GM18526 (cell line): ENCODE results near the gene BMAL1.

Experiments used
- POLR2A ChIP-seq: IDR thresholded peaks from 3 replicates; pipeline ENCODE4 v1.6.1; 2011; ENCODE audit not compliant: insufficient read length; ENCODE audit errors: extremely low read depth

BMAL1 gene

DNA sequence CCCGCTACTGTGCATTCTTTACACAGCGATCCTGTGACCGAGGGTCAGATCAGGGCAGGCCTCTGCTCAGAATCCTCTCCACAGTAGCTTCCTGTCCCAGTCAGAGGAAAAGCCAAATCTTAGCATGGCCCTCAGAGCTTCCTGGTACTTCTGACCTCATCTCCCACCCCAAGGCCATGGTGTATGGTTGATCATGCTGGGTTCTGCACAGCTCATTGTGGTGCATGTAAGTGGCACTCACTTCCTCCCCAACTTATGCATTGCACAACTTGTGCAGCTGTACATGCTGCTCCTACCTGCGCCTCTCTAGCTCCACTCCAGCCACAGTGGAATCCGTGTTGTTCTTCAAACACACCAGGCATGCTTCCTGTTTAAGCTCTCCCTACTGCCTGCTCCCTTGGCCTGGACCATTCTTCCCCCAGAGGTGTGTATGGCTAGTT is 20.3 kb downstream of the BMAL1 start:
- TF ChIP-seq POLR2A, result no peak

DNA sequence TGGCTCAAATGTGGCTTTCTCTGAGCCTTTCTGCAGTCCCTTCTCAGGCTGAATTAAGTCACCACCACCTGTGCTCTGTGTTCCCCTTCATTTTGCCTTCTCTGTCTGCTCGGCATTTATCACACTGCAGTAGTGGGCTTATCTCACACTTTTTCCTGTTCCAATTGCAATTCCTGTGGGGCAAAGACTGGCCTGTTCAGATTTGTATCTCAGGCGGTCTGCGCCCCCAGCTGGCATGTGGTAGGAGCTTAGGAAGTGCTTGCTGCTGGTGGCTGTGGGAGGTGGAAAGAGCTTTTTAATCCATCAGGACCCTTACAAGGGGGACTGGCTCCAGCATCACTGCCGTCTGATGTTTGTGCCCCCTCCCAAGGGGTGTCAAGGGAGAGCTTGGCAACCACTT is 21.2 kb downstream of the BMAL1 start:
- no peak for TF ChIP-seq POLR2A

DNA sequence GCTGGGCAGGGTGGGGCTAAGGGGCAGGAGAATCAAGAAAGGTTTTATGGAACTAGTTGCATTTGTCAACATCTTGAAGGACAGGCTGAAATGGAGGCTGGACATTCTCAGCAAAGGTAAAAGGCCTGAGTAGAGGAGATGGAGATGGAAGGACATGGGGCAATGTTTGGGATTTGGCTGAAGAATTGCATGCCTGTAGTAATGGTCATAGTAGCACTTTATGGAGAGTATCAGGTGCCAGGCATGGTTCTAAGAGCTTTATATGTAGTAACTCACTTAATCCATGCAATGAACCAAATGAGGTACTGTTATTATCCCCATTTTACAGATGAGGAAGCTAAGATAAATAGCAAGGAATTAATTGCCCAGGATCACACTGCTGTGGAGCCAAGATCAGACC is 23.9 kb downstream of the BMAL1 start:
- TF ChIP-seq POLR2A, result no peak

DNA sequence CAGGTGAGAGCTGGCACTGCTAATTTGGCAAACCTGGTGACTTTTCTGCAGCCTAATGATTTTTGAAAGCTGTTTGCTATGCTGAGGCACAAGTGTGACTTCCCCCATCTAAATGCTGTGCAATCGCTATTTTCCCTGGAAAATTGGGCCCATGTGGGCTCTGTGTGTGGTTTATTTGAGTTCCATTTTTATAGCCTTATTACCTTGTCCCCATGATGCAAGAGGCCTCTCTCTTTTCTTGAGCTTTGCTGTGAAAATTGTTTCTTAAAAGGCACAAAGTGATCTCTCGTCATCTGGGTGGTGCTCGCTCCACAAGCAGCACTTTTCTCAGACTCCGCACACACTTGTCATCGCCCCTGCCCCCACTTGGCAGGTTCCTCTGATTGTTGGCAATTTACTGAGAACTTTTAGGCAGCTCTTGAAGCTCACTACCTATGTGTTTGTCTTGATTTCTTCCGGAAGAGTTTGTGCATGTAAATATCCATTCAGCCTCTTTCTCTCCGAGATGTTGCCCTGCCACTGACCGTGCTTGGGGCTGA is 24.9 kb downstream of the BMAL1 start:
- no peak for TF ChIP-seq POLR2A

DNA sequence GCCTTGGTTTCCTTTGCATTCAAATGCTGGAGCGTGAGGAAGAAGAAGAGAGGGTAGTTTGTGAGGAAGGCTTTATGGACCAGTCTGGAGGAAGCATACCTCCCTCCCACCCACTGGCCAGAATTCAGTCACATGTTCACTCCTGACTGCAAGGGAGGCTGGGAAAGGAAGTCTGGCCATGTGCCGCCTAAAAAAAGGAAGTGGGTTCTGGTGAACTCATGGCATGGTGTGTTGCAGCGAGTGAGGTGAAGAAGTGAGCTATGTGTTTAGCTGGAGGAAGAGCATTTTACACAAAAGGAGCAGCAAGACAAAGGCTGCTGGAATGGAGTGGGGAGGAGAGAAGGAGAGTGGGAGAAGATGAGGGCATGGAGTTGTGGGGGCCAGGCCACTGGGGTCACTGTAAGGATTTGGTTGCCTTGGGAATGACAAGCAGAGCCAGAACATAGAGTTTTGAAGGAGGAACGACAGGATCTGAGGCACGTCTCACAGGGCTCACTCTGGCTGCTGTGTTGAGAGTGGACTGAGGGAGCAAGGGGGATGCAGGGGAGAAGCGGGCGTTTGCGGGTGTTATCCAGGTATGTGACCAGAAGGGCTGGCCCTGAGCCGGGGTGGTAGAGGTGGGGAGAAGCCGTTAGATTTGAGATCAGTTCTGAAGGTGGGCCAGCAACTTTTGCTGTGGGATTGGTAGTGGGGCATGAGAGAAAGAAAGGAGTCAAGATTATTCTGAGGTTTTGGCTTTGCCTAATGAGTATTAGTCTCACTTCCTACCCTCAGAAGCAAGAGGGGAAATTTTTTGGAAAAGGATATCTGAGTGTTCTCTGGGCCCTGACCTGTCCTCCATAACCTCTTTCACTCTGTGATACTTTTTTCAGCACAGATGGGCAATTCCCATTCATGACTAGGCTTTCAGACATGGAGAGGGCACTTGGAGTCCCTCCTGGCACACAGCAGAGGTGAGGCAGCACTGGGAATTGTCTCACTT is 26.4 kb downstream of the BMAL1 start:
- TF ChIP-seq POLR2A, result no peak

DNA sequence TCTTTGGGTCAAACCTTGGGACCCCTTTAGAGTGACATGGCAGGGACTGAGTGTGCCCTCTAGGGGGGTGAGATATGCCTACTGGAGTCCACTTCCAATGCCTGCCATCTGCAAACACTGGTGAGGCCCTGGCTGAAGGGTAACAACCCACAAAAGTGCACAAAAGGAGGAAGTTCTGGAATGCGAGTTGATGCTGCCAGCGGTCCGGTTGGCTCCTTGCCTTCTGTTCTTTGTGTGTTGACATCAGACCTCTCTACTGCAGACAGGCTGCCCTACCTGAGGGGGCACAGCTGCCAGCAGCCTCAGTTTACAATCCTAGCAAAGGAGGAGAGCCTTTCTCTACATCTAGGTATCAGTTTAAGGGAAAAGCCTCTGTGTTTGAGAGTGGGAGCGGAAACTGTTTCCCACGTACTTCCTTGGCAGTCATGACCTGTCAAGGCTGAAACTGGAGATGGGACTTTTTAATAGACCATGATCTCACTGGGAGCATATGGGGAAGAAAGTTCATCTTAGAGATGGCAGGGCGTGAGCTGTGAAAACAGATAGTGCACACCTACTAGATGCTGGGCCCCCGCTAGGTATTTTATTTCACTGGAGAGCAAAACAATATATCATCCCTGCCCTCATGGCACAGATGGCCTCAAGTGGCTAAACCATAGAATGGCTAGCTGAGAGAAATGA is 27.2 kb downstream of the BMAL1 start:
- no peak for TF ChIP-seq POLR2A

DNA sequence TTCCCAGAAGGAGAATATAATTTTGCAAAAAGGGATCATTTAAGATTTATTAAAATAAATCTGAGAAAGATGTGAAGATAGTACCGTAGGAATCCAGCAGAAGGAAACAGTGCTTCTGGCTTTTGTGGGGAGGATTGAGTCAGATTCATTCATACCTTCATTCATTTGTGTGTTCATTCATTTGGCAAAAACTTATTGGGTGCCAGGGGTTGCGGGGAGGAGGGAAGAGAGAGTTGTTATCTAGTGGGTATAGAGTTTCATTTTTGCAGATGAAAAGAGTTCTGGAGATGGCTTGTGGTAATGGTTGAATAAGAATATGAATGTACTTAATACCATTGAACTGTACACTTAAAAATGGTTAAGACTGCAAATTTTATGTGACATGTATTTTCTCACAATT is 31.1 kb downstream of the BMAL1 start:
- no peak for TF ChIP-seq POLR2A

DNA sequence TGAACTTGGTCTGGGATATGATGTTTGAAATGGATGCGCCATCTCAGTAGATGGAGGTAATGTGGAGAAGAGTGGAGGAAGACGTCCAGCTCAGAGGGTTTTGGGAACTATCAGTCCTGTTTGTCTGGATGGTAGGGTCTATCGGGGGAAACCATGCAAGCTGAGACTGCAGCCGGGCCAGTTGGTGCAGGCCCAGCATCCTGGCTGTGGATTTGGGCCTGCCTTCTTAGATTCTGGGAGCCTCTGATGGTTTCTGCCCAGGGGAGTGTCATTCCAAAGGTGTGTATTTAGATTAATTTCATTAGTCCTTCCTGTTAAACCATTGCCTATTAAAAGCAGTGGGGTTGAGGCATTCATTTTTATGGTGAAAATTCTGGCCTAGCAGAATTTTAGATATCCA is 31.6 kb downstream of the BMAL1 start:
- no peak for TF ChIP-seq POLR2A

DNA sequence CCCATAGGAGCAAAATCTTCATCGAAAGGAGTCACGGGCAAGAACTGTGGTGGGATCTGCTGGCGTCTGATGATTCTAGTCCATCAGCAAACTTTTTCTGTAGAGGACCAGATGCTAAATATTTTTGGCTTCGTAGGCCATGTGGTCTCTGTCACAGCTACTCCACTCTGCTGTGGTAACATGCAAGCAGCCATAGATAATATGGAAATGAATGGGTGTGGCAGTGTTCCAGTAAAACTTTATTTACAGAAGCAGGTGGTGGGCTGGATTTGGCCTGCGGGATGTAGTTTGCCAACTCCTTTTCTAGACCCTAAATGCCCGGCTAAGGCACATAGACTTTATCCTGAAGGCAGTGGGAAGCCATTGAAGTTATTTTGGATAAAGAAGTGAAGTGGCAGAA is 32.9 kb downstream of the BMAL1 start:
- no peak for TF ChIP-seq POLR2A

DNA sequence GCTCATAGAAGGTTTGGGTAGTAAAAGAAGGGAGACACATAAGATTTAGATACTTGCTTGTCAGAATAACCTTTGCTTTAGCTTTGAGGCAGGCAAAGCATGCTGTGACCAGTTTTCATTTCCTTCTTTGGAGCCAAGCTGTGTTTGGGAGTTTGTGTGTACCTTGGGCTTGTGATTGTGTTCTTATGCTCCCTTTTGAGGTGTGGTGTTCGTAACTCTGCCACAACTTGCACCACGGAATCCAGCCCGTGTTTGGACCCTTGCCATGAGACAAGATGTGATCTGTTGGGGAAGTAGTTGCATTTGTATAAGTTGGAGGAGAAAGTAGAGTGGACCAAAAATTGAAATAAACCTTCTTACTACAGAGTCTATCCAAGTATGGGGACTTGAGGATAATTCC is 34.0 kb downstream of the BMAL1 start:
- no peak for TF ChIP-seq POLR2A

DNA sequence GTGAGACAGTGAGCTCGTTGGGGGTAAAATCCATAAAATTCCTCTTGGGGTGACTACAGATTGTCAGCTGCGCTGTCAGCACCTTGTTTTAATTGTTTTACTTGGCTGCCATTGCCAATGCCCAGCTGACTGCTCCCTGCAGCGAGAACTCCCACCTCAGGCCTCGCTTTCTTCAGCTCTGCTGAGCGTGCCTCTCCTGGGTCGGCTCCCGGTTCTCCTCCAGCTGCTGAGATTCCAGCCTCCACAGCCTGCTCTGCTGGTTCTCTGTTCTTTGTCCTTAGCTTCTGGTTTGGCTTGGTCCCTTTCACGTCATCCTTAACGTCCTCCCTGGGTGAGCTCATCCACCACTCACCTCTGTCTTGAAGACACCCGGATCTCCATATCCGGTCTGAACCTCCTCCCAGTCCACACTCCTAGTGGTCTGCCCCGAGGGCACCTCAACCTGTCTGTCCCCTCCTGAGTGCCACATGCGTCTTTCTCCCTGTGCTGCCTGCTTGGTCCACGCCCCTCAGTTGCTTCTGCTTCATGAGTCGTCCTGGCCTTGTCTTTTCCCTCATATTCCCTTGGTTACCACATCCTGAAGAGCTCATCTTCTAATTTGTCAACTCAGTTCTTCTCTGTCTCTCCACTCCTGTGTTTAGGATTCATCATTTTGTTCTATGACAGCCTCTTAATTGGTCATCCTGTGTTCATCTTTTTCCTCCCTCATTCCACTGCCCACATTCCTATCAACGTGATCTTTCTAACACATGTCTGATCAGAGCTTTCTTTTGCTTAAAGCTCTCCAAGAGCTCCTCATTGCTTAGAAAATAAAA is 35.6 kb downstream of the BMAL1 start:
- TF ChIP-seq POLR2A, result no peak

DNA sequence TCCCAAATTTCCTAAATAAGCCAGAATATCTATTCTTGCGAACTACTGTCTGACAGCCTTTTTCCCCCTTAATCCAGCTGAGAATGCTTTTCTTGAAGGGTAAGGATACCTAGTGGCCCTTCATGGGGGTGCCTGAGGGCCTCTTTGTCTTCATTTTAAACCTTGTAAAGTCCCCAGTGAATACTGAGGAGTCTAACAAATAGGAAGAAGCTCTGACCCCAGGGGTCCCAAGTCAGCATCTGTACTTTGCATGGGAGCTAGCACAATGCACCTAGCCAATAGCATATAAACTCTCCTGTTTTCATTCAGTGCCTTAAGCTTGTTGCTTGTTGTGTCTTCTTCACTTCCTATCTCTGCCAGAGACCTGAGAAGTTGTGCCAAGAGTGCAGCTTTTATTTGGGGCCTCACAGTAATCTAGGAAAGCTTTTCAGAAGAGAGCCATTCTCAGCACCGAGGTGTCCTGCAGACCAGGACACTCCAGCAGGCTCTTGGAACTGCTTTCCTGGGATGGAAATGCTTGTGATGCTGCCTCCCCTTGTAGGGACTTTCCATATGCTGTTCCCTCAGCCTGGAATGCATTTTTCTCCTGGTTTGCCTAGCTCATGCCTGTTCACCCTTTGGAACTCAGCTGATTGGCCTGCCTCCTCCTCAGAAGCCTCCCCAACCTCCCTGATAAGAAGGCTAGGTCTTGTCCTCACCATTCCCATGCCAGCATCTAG is 37.2 kb downstream of the BMAL1 start:
- TF ChIP-seq POLR2A, result no peak

DNA sequence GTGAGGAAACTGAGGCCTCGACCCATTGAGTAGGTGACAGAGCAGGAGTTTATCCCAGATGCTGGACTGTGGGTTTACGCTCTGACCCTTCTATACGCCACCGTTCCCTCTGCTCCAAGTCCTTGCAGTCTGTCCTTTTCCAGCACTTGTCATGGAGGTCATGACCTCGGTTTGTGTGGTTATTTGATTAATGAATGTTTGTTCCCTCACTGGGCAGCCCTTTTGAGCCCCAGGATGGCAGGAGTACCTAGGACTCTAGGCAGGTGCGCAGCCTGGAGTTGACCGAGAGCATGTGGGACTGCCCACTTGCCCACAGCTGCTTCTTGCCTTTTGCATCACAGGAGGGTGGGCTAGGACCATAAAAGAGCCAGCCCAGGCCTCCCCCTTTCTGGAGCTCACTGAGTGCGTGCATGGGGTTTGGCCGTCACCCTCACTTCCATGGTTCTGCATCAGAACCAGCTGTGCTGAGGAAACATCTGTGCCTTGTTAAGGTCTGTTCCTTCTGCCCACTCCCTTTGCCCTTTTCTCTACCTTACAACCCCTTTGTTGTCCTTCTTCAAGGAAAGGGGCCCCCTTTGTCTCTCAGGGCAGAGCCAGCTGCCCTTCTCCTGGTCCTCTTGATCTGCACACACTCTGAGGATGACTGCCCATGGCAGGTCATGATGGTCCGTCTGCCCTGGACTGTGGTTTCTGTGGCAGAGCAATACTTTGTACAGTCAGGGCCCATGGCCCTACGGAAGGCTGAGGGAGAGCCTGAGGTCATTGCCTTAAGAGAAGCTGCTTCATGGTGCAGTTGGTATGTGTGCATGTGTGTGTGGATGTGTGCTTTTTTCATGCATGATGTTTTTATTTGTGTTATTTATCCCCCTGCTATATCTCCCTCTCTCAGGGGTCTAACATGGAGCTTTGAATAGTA is 38.2 kb downstream of the BMAL1 start:
- TF ChIP-seq POLR2A, result no peak

DNA sequence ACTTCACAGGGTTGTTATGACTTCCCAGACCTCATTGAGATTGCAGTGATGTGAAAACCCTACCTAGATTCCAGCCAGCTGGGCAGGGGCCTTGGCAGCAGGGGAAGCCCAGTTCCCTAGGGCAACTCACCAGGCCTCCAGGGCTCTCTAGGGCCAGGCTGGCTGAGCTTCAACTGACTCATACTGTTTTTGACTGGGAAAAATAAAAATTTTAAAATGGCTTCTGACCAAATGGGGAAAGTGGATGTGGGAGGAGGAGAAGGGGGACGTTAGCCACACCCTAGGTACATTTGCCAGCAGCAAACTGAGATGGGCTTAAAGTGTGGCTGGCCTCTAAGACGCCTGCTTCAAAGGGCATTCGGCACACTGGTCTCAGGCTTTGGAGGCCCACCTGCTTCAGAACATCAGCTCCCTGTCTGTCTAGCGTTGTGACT is 39.0 kb downstream of the BMAL1 start:
- TF ChIP-seq POLR2A, result no peak
